HCT116 (cell line): ENCODE measurements around the gene ACTN1. TPM values are rescaled to one million over a fixed set of nuclear protein-coding genes. Genes with fewer than 3 reads are reported as not detected.

Experiments used
- ATAC-seq: fragments of 200-7000 bp; cut with Tn5 transposase; 2 replicates; pipeline ENCODE4 v1.9.1; 2020; ENCODE audit warnings: mild to moderate bottlenecking, moderate library complexity
- BruUV-seq: library from RNA; stranded (reverse); fragments of 400-500 nt; replicated peaks from 2 replicates; lab custom pipeline; 2021; lab: Mats Ljungman, UMichigan
- CTCF ChIA-PET: fragments of 300-600 bp; sonication (Branson Sonifier 250); formaldehyde crosslinking; loops from one replicate; lab custom pipeline; 2021; ENCODE audit warnings: antibody characterized with exemption; lab: Charles Lee
- POLR2A ChIA-PET: fragments of 300-600, 350-600 bp; sonication (Branson Sonifier 250); formaldehyde crosslinking; loops from one replicate; lab custom pipeline; 2021; ENCODE audit warnings: antibody characterized with exemption; lab: Charles Lee
- RAD21 ChIA-PET, 2 experiments: fragments of 300-600 bp; sonication (Branson Sonifier 250); formaldehyde crosslinking; loops; one replicate each; lab custom pipeline; 2023; ENCODE audit warnings: low total read pairs in 2 of 2; ENCODE audit not compliant: uncharacterized antibody in 2 of 2, unreplicated experiment in 2 of 2, low non-redundant PET in 1 of 2; lab: Charles Lee
- DNase-seq: peaks from one replicate; pipeline ENCODE4 v3.0.0-alpha.2; 2010; ENCODE audit warnings: low read depth, low spot score
- H2AFZ ChIP-seq: fragments of 200-600 bp; shearing (Covaris generic), sonication (generic); 2 replicates; pipeline ENCODE4 v1.6.1; 2017; ENCODE audit warnings: low read depth, mixed run types, mixed read lengths, antibody characterized with exemption, low read length; ENCODE audit not compliant: poor library complexity, severe bottlenecking
- H3K27ac ChIP-seq: 2 replicates; pipeline ENCODE4 v1.5.1; 2012; ENCODE audit warnings: low read depth, low read length
- H3K27me3 ChIP-seq: fragments of 200-600 bp; sonication (generic); 2 replicates; pipeline ENCODE4 v1.6.1; 2016; ENCODE audit warnings: mixed run types, low read length, mixed read lengths; ENCODE audit not compliant: insufficient read depth
- H3K36me3 ChIP-seq, 2 experiments: fragments of 200-500 bp in 1 of 2; fragments of 200-600 bp in 1 of 2; sonication (Bioruptor generic) in 1 of 2; sonication (generic) in 1 of 2; 2 replicates each; pipeline versions ENCODE4 v1.5.1 to v1.6.1; 2014 to 2016; ENCODE audit warnings: low read length in 2 of 2, inconsistent platforms in 1 of 2, mixed read lengths in 1 of 2, mixed run types in 1 of 2; ENCODE audit not compliant: insufficient read depth in 2 of 2, control insufficient read depth in 1 of 2
- H3K4me1 ChIP-seq, 2 experiments: fragments of 200-600 bp in 1 of 2; sonication (generic) in 1 of 2; 2 replicates each; pipeline versions ENCODE4 v1.5.1 to v1.6.1; 2012 to 2017; ENCODE audit warnings: low read length in 2 of 2, inconsistent platforms in 1 of 2, mild to moderate bottlenecking in 1 of 2, mixed read lengths in 1 of 2, mixed run types in 1 of 2, moderate library complexity in 1 of 2; ENCODE audit not compliant: insufficient read depth in 2 of 2, control insufficient read depth in 1 of 2
- H3K4me2 ChIP-seq: fragments of 200-600 bp; sonication (generic); 2 replicates; pipeline ENCODE4 v1.6.1; 2017; ENCODE audit warnings: mixed run types, low read length, mixed read lengths
- H3K4me3 ChIP-seq, 2 experiments: fragments of 200-600 bp in 1 of 2; sonication (generic) in 1 of 2; replicated peaks in 1 of 2; 2 replicates each; pipeline ENCODE4 v1.5.1; 2011 to 2016; ENCODE audit warnings: low read length in 2 of 2, control low read depth in 1 of 2, low read depth in 1 of 2, mild to moderate bottlenecking in 1 of 2, mixed read lengths in 1 of 2, mixed run types in 1 of 2
- H3K79me2 ChIP-seq: fragments of 200-600 bp; sonication (generic); 2 replicates; pipeline ENCODE4 v1.6.1; 2017; ENCODE audit warnings: mild to moderate bottlenecking, mixed run types, low read length, moderate library complexity, mixed read lengths; ENCODE audit not compliant: insufficient read depth
- H3K9ac ChIP-seq: fragments of 200-600 bp; sonication (generic); 2 replicates; pipeline ENCODE4 v1.6.1; 2016; ENCODE audit warnings: low read length, mixed read lengths
- H3K9me2 ChIP-seq: fragments of 200-600 bp; sonication (generic), shearing (Covaris generic); 2 replicates; pipeline ENCODE4 v1.6.1; 2017; ENCODE audit warnings: mixed run types, mild to moderate bottlenecking, moderate library complexity; ENCODE audit not compliant: insufficient read depth
- H3K9me3 ChIP-seq, 2 experiments: fragments of 200-500 bp in 1 of 2; fragments of 200-600 bp in 1 of 2; sonication (Bioruptor generic) in 1 of 2; sonication (generic) in 1 of 2; 2 replicates each; pipeline ENCODE4 v1.6.1; 2014 to 2017; ENCODE audit warnings: low read length in 2 of 2, mixed read lengths in 2 of 2, inconsistent platforms in 1 of 2, low read depth in 1 of 2, mild to moderate bottlenecking in 1 of 2, mixed run types in 1 of 2, moderate library complexity in 1 of 2; ENCODE audit not compliant: control insufficient read depth in 1 of 2, insufficient read depth in 1 of 2
- H4K20me1 ChIP-seq: fragments of 200-600 bp; sonication (generic), shearing (Covaris generic); 2 replicates; pipeline ENCODE4 v1.6.1; 2017; ENCODE audit warnings: mixed run types, mild to moderate bottlenecking, moderate library complexity; ENCODE audit not compliant: insufficient read depth
- EGR1 ChIP-seq: IDR thresholded peaks from 2 replicates; pipeline ENCODE4 v1.6.1; 2012; ENCODE audit warnings: low read depth
- EZH2 ChIP-seq: fragments of 200-600 bp; sonication (generic); IDR thresholded peaks from 2 replicates; pipeline ENCODE4 v1.6.1; 2017; ENCODE audit warnings: antibody characterized with exemption, mixed run types
- EZH2phosphoT487 ChIP-seq: fragments of 200-600 bp; IDR thresholded peaks from 2 replicates; pipeline ENCODE4 v1.6.1; 2018; ENCODE audit warnings: antibody characterized with exemption, borderline replicate concordance
- FOSL1 ChIP-seq: IDR thresholded peaks from 2 replicates; pipeline ENCODE4 v1.6.1; 2012; ENCODE audit warnings: low read depth
- POLR2A ChIP-seq: IDR thresholded peaks from 2 replicates; pipeline ENCODE4 v1.7.0; 2011; ENCODE audit warnings: borderline replicate concordance; ENCODE audit not compliant: insufficient read depth, insufficient read length; ENCODE audit errors: extremely low read depth
- POLR2AphosphoS5 ChIP-seq: IDR thresholded peaks from 2 replicates; pipeline ENCODE4 v1.6.1; 2011; ENCODE audit warnings: mild to moderate bottlenecking, low read depth, low read length, moderate library complexity
- SP1 ChIP-seq: IDR thresholded peaks from 2 replicates; pipeline ENCODE4 v1.6.1; 2012; ENCODE audit warnings: low read depth
- TCF7L2 ChIP-seq: IDR thresholded peaks from 2 replicates; pipeline ENCODE4 v1.7.0; 2011; ENCODE audit warnings: borderline replicate concordance, inconsistent platforms; ENCODE audit not compliant: insufficient read depth, insufficient read length; ENCODE audit errors: extremely low read depth
- ZNF274 ChIP-seq: fragments of 200-500 bp; sonication (Bioruptor generic); IDR thresholded peaks from 2 replicates; pipeline ENCODE4 v1.6.1; 2014; ENCODE audit warnings: mild to moderate bottlenecking, low read depth, low read length, inconsistent platforms
- intact Hi-C: fragments of 100-400 bp; cut with micrococcal nuclease; formaldehyde crosslinking; loops from 2 replicates; pipeline ENCODE4 v1.10.0; 2022
- total RNA-seq: library from RNA; stranded (reverse); gene quantifications from one replicate; pipeline ENCODE4 v1.2.1, GENCODE V29; 2021; ENCODE audit not compliant: unreplicated experiment
- TF ChIP-seq, protein P1 (sequence below): IDR thresholded peaks from 2 replicates; pipeline ENCODE4 v1.6.1; 2011; ENCODE audit warnings: mild to moderate bottlenecking, low read length, moderate library complexity; ENCODE audit not compliant: insufficient replicate concordance; ENCODE audit errors: extremely low read depth
- TF ChIP-seq, protein P2 (sequence below): IDR thresholded peaks from 2 replicates; pipeline ENCODE4 v1.6.1; 2012; ENCODE audit warnings: low read depth

Gene ACTN1
- total RNA-seq, 1 experiment from 2014 or later = 123 TPM

DNA sequence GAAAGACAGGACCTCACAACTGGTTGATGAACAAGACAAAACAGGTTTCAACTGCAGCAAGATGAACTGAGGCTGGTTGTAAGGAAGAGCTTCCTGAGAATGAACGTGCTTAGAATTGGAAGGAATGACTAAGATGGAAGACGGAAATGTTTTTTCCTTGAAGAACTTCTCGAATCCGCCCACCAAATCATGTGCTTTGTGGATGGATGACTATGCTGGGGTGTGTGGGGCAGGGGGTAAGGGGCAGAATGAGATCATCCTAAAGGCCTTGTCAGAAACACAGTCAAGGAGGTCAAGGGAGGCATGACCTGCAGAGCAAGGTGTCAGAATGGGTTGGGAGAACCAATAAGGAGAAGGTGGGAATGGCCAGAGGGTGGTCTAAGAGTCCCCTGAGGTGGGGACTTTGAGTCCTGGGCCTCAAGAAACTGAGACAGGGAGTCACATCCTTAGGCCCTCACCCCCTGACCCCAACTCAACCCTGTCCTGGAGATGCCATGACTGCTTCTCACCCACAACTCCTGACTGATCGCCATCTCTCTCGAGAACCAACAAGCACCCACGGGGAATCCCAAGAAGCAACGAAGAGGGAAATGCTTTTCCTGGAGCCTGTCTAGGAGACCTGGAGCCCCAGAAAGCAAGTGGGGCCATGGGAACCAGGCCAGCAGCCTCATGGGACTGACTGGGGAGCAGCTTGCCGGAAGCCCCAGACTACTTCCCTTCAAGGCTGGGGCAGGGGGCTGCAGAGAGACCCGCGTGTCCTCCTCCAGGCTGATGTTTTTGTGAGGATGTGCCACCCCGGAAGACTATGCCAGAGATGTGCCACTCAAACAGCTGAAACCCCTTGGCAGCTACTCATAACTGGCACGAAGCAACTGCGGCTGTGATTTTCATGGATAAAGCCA lies 84.0 kb downstream of the ACTN1 start:
- POLR2A ChIA-PET = no interaction called here
- H3K27me3 ChIP-seq = no peaks in the 10 kb centered on the region
- H3K36me3 ChIP-seq = peaks cover 32 to 34% of the 10 kb centered on the region in 2 experiments; a peak in 3 of 4 replicates
- no peak overlapping the region for H2AFZ ChIP-seq
- H3K4me2 ChIP-seq = no peak overlapping the region
- DNase-seq = no peak
- H3K27ac ChIP-seq = no peak overlapping the region
- intact Hi-C loops = no loop called here
- no peaks in the 10 kb centered on the region for H3K9me2 ChIP-seq
- no peak overlapping the region for H3K4me3 ChIP-seq
- no peaks in the 10 kb centered on the region for H3K9me3 ChIP-seq
- TF ChIP-seq, protein P1, sequence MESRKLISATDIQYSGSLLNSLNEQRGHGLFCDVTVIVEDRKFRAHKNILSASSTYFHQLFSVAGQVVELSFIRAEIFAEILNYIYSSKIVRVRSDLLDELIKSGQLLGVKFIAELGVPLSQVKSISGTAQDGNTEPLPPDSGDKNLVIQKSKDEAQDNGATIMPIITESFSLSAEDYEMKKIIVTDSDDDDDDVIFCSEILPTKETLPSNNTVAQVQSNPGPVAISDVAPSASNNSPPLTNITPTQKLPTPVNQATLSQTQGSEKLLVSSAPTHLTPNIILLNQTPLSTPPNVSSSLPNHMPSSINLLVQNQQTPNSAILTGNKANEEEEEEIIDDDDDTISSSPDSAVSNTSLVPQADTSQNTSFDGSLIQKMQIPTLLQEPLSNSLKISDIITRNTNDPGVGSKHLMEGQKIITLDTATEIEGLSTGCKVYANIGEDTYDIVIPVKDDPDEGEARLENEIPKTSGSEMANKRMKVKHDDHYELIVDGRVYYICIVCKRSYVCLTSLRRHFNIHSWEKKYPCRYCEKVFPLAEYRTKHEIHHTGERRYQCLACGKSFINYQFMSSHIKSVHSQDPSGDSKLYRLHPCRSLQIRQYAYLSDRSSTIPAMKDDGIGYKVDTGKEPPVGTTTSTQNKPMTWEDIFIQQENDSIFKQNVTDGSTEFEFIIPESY = no peak
- TF ChIP-seq FOSL1 = no peak
- TF ChIP-seq, all 23 proteins: peak for 0
- no peak for ATAC-seq
- no TSS peak for BruUV-seq
- ChIA-PET RAD21 (no interaction called here), CTCF (interaction anchor here (0.7 kb wide), 1 partner anchor 565 kb away, joined by 3 read pairs; no protein-coding TSS in a partner anchor)
- no peaks in the 10 kb centered on the region for H4K20me1 ChIP-seq
- H3K9ac ChIP-seq = no peak overlapping the region
- no peaks in the 10 kb centered on the region for H3K79me2 ChIP-seq
- H3K4me1 ChIP-seq = no peaks in the 10 kb centered on the region

GRCh38 chr14:68894123-68894522 lies 85.0 kb downstream of the ACTN1 start:
- no peaks in the 10 kb centered on the region for H4K20me1 ChIP-seq
- POLR2A ChIA-PET = no interaction called here
- H3K9me2 ChIP-seq = no peaks in the 10 kb centered on the region
- H3K79me2 ChIP-seq = no peaks in the 10 kb centered on the region
- no peaks in the 10 kb centered on the region for H3K27me3 ChIP-seq
- no peak overlapping the region for H3K4me3 ChIP-seq
- CTCF ChIA-PET = interaction anchor here (0.7 kb wide), 1 partner anchor 566 kb away, joined by 3 read pairs; no protein-coding TSS in a partner anchor
- H3K9me3 ChIP-seq = no peaks in the 10 kb centered on the region
- no peak overlapping the region for H3K4me2 ChIP-seq
- no peak overlapping the region for H3K27ac ChIP-seq
- no peak for DNase-seq
- H3K36me3 ChIP-seq = peaks cover 34 to 38% of the 10 kb centered on the region in 2 experiments; a peak in 3 of 4 replicates
- ATAC-seq = no peak
- intact Hi-C loops = no loop called here
- H3K4me1 ChIP-seq = no peaks in the 10 kb centered on the region
- H3K9ac ChIP-seq = no peak overlapping the region
- RAD21 ChIA-PET = no interaction called here
- no peak overlapping the region for H2AFZ ChIP-seq
- no TSS peak for BruUV-seq
- TF ChIP-seq SP1 (no peak), FOSL1 (no peak), POLR2AphosphoS5 (no peak), EZH2 (no peak), ZNF274 (no peak), EGR1 (no peak), EZH2phosphoT487 (no peak), POLR2A (no peak), TCF7L2 (no peak)
- TF ChIP-seq, protein P2, sequence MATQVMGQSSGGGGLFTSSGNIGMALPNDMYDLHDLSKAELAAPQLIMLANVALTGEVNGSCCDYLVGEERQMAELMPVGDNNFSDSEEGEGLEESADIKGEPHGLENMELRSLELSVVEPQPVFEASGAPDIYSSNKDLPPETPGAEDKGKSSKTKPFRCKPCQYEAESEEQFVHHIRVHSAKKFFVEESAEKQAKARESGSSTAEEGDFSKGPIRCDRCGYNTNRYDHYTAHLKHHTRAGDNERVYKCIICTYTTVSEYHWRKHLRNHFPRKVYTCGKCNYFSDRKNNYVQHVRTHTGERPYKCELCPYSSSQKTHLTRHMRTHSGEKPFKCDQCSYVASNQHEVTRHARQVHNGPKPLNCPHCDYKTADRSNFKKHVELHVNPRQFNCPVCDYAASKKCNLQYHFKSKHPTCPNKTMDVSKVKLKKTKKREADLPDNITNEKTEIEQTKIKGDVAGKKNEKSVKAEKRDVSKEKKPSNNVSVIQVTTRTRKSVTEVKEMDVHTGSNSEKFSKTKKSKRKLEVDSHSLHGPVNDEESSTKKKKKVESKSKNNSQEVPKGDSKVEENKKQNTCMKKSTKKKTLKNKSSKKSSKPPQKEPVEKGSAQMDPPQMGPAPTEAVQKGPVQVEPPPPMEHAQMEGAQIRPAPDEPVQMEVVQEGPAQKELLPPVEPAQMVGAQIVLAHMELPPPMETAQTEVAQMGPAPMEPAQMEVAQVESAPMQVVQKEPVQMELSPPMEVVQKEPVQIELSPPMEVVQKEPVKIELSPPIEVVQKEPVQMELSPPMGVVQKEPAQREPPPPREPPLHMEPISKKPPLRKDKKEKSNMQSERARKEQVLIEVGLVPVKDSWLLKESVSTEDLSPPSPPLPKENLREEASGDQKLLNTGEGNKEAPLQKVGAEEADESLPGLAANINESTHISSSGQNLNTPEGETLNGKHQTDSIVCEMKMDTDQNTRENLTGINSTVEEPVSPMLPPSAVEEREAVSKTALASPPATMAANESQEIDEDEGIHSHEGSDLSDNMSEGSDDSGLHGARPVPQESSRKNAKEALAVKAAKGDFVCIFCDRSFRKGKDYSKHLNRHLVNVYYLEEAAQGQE = no peak
